H7 (cell line): Measurements from ENCODE around the gene NELFE. TPM values are rescaled to one million over a fixed set of nuclear protein-coding genes. Genes with fewer than 3 reads are reported as not detected.
"Not testable (repeated sequence)": the region's sequence is repeated elsewhere in the genome, so short reads cannot be mapped to it uniquely, and the experiment has no call there.

Source experiments
- DNase-seq: peaks from one replicate; pipeline ENCODE4 v3.0.0; 2012
- H3K27me3 ChIP-seq: 2 replicates; pipeline ENCODE4 v1.6.0; 2011; ENCODE audit warnings: mild to moderate bottlenecking, low read length; ENCODE audit not compliant: control insufficient read depth, insufficient read depth
- H3K36me3 ChIP-seq: replicated peaks from 2 replicates; pipeline ENCODE4 v1.5.1; 2011; ENCODE audit warnings: low read length; ENCODE audit not compliant: control insufficient read depth, insufficient read depth
- H3K4me3 ChIP-seq: 2 replicates; pipeline ENCODE4 v1.5.1; 2011; ENCODE audit warnings: low read depth, mild to moderate bottlenecking, control low read depth, low read length, moderate library complexity; ENCODE audit not compliant: insufficient read depth
- total RNA-seq: library from RNA; depleted of rRNA; stranded (reverse); fragments of >200 nt; shearing (Covaris generic); gene quantifications from 2 replicates; pipeline ENCODE4 v1.2.3, GENCODE V29; 2014

The NELFE gene
- total RNA-seq, 1 experiment from 2014 or later, result 115 TPM

- Histone ChIP-seq H3K36me3 (no peaks in the 10 kb centered on the region), H3K27me3 (no peaks in the 10 kb centered on the region), H3K4me3 (no peak overlapping the region)
- DNase-seq, result no peak
These were observed 30.7 kb downstream of the NELFE start for GRCh38 chr6:31927863-31928671.

DNA sequence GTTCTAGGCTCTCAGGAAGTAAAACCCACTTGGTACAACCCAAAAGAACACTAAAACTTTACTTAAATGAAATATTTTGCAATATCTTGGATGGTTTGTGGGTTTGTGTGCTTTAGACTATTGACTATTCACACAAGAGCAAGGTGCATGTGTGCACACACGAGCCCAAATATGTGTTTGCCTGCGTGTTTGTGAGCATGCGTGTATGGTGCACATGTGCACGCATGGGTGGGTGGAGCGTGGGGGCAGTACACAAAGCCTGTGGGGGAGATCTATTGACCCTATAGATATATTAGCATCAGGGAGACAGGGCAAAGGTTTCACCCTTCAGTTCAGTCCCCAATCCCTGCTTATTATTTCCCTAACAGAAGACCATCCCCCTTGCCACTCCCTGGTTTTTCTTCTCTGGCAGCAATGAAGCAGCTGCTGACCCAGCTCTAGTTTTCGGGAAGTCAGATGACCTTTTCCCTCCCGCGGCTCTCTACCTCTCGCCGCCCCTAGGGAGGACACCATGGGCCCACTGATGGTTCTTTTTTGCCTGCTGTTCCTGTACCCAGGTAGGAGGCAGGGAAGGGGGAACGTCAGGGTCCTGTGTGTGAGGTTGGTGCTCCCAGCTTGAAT, 31.4 kb downstream of the NELFE start, which contains the start of gene C2:
Gene C2, plus strand, starts transcription at position 476 of the 621 bp plus-strand sequence. Its CDS starts 36 bp downstream, at position 512.
- Histone ChIP-seq H3K27me3 (no peaks in the 10 kb centered on the region), H3K4me3 (no peak within 1 kb of the TSS), H3K36me3 (no peaks in the 10 kb centered on the region)
- DNase-seq, result no peak

GRCh38 chr6:31922942-31923341, 35.8 kb downstream of the NELFE start:
- Histone ChIP-seq H3K4me3 (no peak overlapping the region), H3K27me3 (no peaks in the 10 kb centered on the region), H3K36me3 (no peaks in the 10 kb centered on the region)
- peak; percentile 78 for DNase-seq

GRCh38 chr6:31920811-31921210, 38.0 kb downstream of the NELFE start:
- Histone ChIP-seq H3K4me3 (no peak overlapping the region), H3K36me3 (no peaks in the 10 kb centered on the region), H3K27me3 (no peaks in the 10 kb centered on the region)
- no peak for DNase-seq

- DNase-seq, result peak; percentile 16
- H3K27me3 ChIP-seq, result no peaks in the 10 kb centered on the region
- H3K36me3 ChIP-seq, result no peaks in the 10 kb centered on the region
- no peak overlapping the region for H3K4me3 ChIP-seq
These were observed 39.0 kb downstream of the NELFE start for GRCh38 chr6:31919624-31920303.

DNA sequence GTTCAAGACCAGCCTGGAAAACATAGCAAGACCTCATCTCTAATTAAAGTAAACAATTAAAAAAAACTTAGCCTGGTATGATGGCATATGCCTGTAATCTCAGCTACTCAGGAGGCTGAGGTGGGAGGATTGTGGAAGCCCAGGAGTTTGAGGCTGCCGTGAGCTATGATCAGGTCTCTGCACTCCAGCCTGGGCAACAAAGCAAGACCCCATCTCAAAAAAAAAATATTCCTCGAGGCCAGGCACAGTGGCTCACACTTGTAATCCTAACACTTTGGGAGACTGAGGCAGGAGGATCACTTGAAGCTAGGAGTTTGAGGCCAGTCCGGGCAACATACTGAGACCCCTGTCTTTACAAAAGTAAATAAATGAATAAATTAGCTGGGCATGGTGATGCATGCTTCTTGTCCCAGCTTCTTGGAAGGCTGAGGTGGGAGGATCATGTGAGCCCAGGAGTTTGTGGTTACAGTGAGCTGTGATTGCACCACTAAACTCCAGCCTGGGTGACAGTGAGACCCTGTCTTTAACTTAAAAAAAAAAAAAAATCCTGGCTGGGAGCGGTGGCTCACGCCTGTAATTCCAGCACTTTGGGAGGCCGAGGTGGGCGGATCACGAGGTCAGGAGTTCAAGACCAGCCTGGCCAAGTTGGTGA, 40.6 kb downstream of the NELFE start:
- Histone ChIP-seq H3K4me3 (no peak overlapping the region), H3K27me3 (no peaks in the 10 kb centered on the region), H3K36me3 (no peaks in the 10 kb centered on the region)
- no peak for DNase-seq

- Histone ChIP-seq H3K4me3 (no peak overlapping the region), H3K27me3 (no peaks in the 10 kb centered on the region), H3K36me3 (no peaks in the 10 kb centered on the region)
- DNase-seq, result no peak
These were observed 43.0 kb downstream of the NELFE start for GRCh38 chr6:31915756-31916155.

DNA sequence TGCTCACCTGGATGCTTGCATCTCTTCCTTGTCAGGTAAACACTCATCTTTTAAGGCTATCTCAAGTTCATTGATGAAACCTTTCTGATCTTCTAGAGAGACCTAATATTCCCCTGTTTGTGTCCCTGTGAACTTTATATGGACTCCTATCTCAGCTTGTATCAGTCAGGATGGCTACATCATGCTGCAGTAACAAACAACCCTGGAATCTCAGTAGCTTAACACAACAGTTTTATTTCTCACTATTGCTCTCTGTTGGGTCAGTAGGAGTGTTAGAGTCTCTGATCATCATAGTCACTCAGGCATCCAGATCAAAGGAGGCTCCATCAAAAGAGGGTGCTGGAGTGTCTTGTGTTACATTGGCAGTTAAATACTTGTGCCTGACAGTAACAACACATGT, 43.4 kb downstream of the NELFE start:
- Histone ChIP-seq H3K4me3 (no peak overlapping the region), H3K27me3 (no peaks in the 10 kb centered on the region), H3K36me3 (no peaks in the 10 kb centered on the region)
- DNase-seq, result no peak

GRCh38 chr6:31911826-31912585, 46.8 kb downstream of the NELFE start:
- Histone ChIP-seq H3K36me3 (no peaks in the 10 kb centered on the region), H3K4me3 (no peak overlapping the region), H3K27me3 (no peaks in the 10 kb centered on the region)
- no peak for DNase-seq

DNA sequence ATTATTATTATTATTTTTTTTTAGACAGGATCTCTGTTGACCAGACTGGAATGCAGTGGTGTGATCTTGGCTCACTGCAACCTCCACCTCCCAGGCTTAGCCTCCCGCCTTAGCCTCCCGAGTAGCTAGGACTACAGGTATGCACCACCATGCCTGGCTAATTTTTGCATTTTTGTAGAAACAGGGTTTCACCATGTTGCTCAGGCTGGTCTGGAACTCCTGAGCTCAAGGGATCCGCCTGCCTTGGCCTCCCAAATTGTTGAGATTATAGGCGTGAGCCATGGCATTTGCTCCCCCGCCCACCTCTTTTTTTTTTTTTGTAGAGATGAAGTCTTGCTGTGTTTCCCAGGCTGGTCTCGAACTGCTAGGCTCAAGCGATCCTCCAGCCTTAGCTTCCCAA, 49.5 kb downstream of the NELFE start:
- not testable (repeated sequence) for H3K4me3 ChIP-seq, H3K36me3 ChIP-seq, DNase-seq, H3K27me3 ChIP-seq

GRCh38 chr6:31908791-31909190, 50.0 kb downstream of the NELFE start:
- Histone ChIP-seq H3K36me3 (no peaks in the 10 kb centered on the region), H3K27me3 (no peaks in the 10 kb centered on the region), H3K4me3 (no peak overlapping the region)
- no peak for DNase-seq

DNA sequence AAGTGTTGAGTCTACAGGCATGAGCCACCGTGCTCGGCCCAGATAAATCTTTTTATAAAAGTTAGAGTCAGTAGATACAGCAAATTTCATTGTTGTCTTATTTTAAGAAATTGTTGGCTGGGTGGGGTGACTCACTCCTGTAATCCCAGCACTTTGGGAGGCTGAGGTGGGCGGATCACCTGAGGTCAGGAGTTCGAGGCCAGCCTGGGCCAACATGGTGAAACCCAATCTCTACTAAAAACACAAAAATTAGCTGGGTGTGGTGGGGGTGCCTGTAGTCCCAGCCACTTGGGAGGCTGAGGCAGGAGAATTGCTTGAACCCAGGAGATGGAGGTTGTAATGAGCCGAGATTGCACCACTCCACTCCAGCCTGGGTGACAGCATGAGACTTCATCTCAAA, 50.5 kb downstream of the NELFE start:
- H3K36me3 ChIP-seq, H3K4me3 ChIP-seq, H3K27me3 ChIP-seq, DNase-seq: not testable (repeated sequence)

GRCh38 chr6:31907158-31907813, 51.5 kb downstream of the NELFE start:
- DNase-seq, result no peak
- H3K36me3 ChIP-seq, result no peaks in the 10 kb centered on the region
- no peak overlapping the region for H3K4me3 ChIP-seq
- H3K27me3 ChIP-seq, result no peaks in the 10 kb centered on the region

DNA sequence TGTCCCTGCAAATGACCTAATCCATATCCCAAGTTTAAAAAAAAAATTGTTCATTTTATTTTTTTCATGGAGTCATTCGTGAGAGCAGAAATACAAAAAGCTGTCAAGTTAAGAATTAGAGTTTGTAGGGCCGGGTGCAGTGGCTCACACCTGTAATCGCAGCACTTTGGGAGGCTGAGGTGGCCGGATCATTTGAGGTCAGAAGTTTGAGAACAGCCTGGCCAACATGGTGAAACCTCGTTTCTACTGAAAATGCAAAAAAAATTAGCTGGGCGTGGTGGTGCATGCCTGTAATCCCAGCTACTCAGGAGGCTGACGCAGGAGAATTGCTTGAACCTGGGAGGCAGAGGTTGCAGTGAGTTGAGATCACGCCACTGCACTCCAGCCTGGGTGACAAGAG, 52.0 kb downstream of the NELFE start:
- not testable (repeated sequence) for DNase-seq, H3K4me3 ChIP-seq, H3K27me3 ChIP-seq, H3K36me3 ChIP-seq
